HG02970 (cell line): ENCODE data around the gene SMPDL3A.

Experiments used
- ATAC-seq: cut with Tn5 transposase; IDR thresholded peaks from one replicate; pipeline ENCODE4 v1.9.1; 2021; ENCODE audit warnings: mild to moderate bottlenecking, moderate library complexity, moderate number of reproducible peaks; ENCODE audit not compliant: unreplicated experiment, low FRiP score

Gene SMPDL3A

GRCh38 chr6:122801397-122801796, 12.3 kb downstream of the SMPDL3A start:
- ATAC-seq = no peak

- no peak for ATAC-seq
Measured at GRCh38 chr6:122803171-122803661, 14.2 kb downstream of the SMPDL3A start.

GRCh38 chr6:122804962-122805485, 16.0 kb downstream of the SMPDL3A start:
- ATAC-seq = no peak

GRCh38 chr6:122806291-122806690, 17.2 kb downstream of the SMPDL3A start:
- no peak for ATAC-seq

- ATAC-seq = no peak
Measured at GRCh38 chr6:122808121-122808885, 19.2 kb downstream of the SMPDL3A start.

- no peak for ATAC-seq
Measured at GRCh38 chr6:122809001-122809400, 19.9 kb downstream of the SMPDL3A start.

- no peak for ATAC-seq
Measured at GRCh38 chr6:122809691-122810090, 20.6 kb downstream of the SMPDL3A start.

GRCh38 chr6:122810189-122810588, 21.1 kb downstream of the SMPDL3A start:
- ATAC-seq = no peak

- no peak for ATAC-seq
Measured at GRCh38 chr6:122817358-122817757, 28.3 kb downstream of the SMPDL3A start.

GRCh38 chr6:122817766-122818165, 28.7 kb downstream of the SMPDL3A start:
- ATAC-seq = no peak

- no peak for ATAC-seq
Measured at GRCh38 chr6:122818866-122819265, 29.8 kb downstream of the SMPDL3A start.

- no peak for ATAC-seq
Measured at GRCh38 chr6:122821095-122821494, 32.0 kb downstream of the SMPDL3A start.

GRCh38 chr6:122825163-122825562, 36.1 kb downstream of the SMPDL3A start:
- no peak for ATAC-seq

GRCh38 chr6:122829456-122829855, 40.4 kb downstream of the SMPDL3A start:
- no peak for ATAC-seq

GRCh38 chr6:122831511-122831910, 42.5 kb downstream of the SMPDL3A start:
- ATAC-seq = no peak

- no peak for ATAC-seq
Measured at GRCh38 chr6:122832459-122832858, 43.4 kb downstream of the SMPDL3A start.

- ATAC-seq = no peak
Measured at GRCh38 chr6:122833021-122833491, 44.0 kb downstream of the SMPDL3A start.

- ATAC-seq = no peak
Measured at GRCh38 chr6:122838060-122838780, 49.2 kb downstream of the SMPDL3A start.

- ATAC-seq = peak; percentile 93
Measured at GRCh38 chr6:122839472-122839871, 50.4 kb downstream of the SMPDL3A start.

GRCh38 chr6:122839906-122840305, 50.8 kb downstream of the SMPDL3A start:
- ATAC-seq = peak; percentile 13

- ATAC-seq = no peak
Measured at GRCh38 chr6:122845464-122845863, 56.4 kb downstream of the SMPDL3A start.
